K562 (cell line): Measurements from ENCODE around the gene ERBB4.

Source experiments
- E2F8 ChIP-seq: fragments of 450-650 bp; IDR thresholded peaks from 2 replicates; pipeline ENCODE4 v1.7.1; 2018; ENCODE audit warnings: mild to moderate bottlenecking, low read depth; ENCODE audit not compliant: partially characterized antibody
- JUND ChIP-seq, 2 experiments: IDR thresholded peaks; 2 replicates in 1 of 2; 3 replicates in 1 of 2; pipeline ENCODE4 v1.6.1; 2011; ENCODE audit warnings: borderline replicate concordance in 2 of 2, low read depth in 2 of 2, low read length in 2 of 2, improper control_type of control experiment in 1 of 2, missing biosample characterization in 1 of 2, missing genetic modification characterization in 1 of 2, missing genetic modification reagents in 1 of 2
- MAX ChIP-seq: sonication (generic); formaldehyde crosslinking; IDR thresholded peaks from 2 replicates; pipeline ENCODE4 v1.9.0; 2022; ENCODE audit warnings: mild to moderate bottlenecking, missing genetic modification reagents
- NFIC ChIP-seq: fragments of 450-650 bp; IDR thresholded peaks from 2 replicates; pipeline ENCODE4 v1.6.1; 2017; ENCODE audit warnings: mild to moderate bottlenecking, inconsistent platforms
- POLR2A ChIP-seq: fragments of 450-650 bp; conservative IDR thresholded peaks from 2 replicates; pipeline ENCODE4 v1.6.1; 2016
- RNF2 ChIP-seq: sonication (generic); IDR thresholded peaks from 2 replicates; pipeline ENCODE4 v1.6.1; 2016
- TRIM24 ChIP-seq, 2 experiments: fragments of 450-650 bp; IDR thresholded peaks; 2 replicates each; pipeline ENCODE4 v1.6.1; 2016
- ZNF444 ChIP-seq: fragments of 250-450 bp; sonication (Bioruptor Pico); IDR thresholded peaks from 2 replicates; pipeline ENCODE4 v1.4.0; 2020; ENCODE audit warnings: mild to moderate bottlenecking, moderate library complexity
- TF ChIP-seq, protein P1 (sequence below): fragments of 450-650 bp; conservative IDR thresholded peaks from 2 replicates; pipeline ENCODE4 v1.6.1; 2016; ENCODE audit warnings: missing genetic modification characterization, low read depth, mild to moderate bottlenecking, control low read depth, missing compliant biosample characterization
- TF ChIP-seq, protein P2 (sequence below), 2 experiments: fragments of 450-650 bp in 1 of 2; sonication (generic) in 1 of 2; formaldehyde crosslinking; conservative IDR thresholded peaks; 2 replicates each; pipeline versions ENCODE4 v1.4.0 to v1.8.1; 2020 to 2022; ENCODE audit warnings: mild to moderate bottlenecking in 1 of 2, missing genetic modification reagents in 1 of 2

DNA sequence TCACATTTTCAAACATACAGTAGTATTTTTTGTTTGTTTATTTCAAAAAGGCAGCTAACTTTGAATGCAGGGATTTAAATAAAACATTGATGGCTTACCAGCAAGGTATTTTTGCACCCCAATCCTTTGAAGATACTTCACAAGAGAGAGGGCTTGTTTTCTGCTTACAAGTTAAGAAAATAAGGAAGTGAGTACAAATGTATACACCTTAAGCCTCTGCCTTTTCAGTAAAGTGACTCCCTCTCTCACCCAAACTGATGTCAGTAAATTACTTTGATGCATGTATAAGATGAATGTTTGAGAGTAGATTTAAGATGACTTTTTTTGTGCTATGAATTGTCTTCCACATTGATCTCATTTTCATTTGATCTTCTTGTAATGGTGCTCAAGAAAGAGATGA, 1162.2 kb downstream of the ERBB4 start:
- TF ChIP-seq MAX (no peak), POLR2A (no peak), RNF2 (no peak), ZNF444 (CRISPR knock-in tag) (no peak), TRIM24 (IDR thresholded peaks at IDR 0.05) (no peak), E2F8 (no peak), JUND (IDR thresholded peaks at IDR 0.05; ENCODE audit: borderline replicate concordance, low read depth, low read length) (no peak), JUND (tag; IDR thresholded peaks at IDR 0.05; ENCODE audit: borderline replicate concordance, low read depth, low read length) (no peak), NFIC (no peak)
- TF ChIP-seq, protein P1, sequence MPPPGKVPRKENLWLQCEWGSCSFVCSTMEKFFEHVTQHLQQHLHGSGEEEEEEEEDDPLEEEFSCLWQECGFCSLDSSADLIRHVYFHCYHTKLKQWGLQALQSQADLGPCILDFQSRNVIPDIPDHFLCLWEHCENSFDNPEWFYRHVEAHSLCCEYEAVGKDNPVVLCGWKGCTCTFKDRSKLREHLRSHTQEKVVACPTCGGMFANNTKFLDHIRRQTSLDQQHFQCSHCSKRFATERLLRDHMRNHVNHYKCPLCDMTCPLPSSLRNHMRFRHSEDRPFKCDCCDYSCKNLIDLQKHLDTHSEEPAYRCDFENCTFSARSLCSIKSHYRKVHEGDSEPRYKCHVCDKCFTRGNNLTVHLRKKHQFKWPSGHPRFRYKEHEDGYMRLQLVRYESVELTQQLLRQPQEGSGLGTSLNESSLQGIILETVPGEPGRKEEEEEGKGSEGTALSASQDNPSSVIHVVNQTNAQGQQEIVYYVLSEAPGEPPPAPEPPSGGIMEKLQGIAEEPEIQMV: no peak
- TF ChIP-seq, protein P2, sequence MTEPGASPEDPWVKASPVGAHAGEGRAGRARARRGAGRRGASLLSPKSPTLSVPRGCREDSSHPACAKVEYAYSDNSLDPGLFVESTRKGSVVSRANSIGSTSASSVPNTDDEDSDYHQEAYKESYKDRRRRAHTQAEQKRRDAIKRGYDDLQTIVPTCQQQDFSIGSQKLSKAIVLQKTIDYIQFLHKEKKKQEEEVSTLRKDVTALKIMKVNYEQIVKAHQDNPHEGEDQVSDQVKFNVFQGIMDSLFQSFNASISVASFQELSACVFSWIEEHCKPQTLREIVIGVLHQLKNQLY (CRISPR knock-in tag; conservative IDR thresholded peaks at IDR 0.05): no peak
